Psoas muscle (tissue), 8 donors: ENCODE results near the gene IL3. TPM values are rescaled to one million over a fixed set of nuclear protein-coding genes. Genes with fewer than 3 reads are reported as not detected.

ENCODE experiments used
- ATAC-seq, 4 donors: fragments of 200-7000 bp; cut with Tn5 transposase; one replicate each; pipeline ENCODE4 v1.9.1; 2020; ENCODE audit warnings: moderate library complexity in 3 of 4, mild to moderate bottlenecking in 2 of 4
- DNase-seq, 2 donors: peaks; one replicate each; pipeline ENCODE4 v3.0.0-alpha.2; 2020
- H3K27ac ChIP-seq: fragments of 200-600 bp; one replicate; pipeline ENCODE4 v1.8.0; 2022
- H3K27me3 ChIP-seq, 3 donors: fragments of 200-600 bp in 1 of 3; one replicate each; pipeline versions ENCODE4 v1.6.1 to v1.8.0; 2013 to 2022; ENCODE audit warnings: low read length in 2 of 3, mild to moderate bottlenecking in 2 of 3, moderate library complexity in 1 of 3; ENCODE audit not compliant: insufficient read depth in 3 of 3
- H3K36me3 ChIP-seq, 2 donors: fragments of 200-600 bp in 1 of 2; one replicate each; pipeline versions ENCODE4 v1.6.1 to v1.8.0; 2013 to 2022; ENCODE audit warnings: low read depth in 1 of 2, mild to moderate bottlenecking in 1 of 2, moderate library complexity in 1 of 2; ENCODE audit not compliant: insufficient read depth in 1 of 2
- H3K4me1 ChIP-seq: fragments of 200-600 bp; one replicate; pipeline ENCODE4 v1.8.0; 2022
- H3K4me3 ChIP-seq: fragments of 200-600 bp; one replicate; pipeline ENCODE4 v1.8.0; 2022; ENCODE audit warnings: mild to moderate bottlenecking
- H3K9me3 ChIP-seq: fragments of 200-600 bp; one replicate; pipeline ENCODE4 v1.8.0; 2022
- CTCF ChIP-seq: fragments of 200-600 bp; IDR thresholded peaks from one replicate; pipeline ENCODE4 v1.8.0; 2022; ENCODE audit warnings: antibody characterized with exemption
- WGBS, 3 donors: extraction: QIAGEN DNeasy Blood & Tissue Kit; methylation state at CpG; one replicate each; pipeline versions ENCODE4 v1.1.6 to v1.1.7; 2013; 5-methylcytosine and 5-hydroxymethylcytosine counted together
- intact Hi-C, 2 donors: fragments of 100-400 bp; cut with DNase I; formaldehyde crosslinking; loops; one replicate each; pipeline versions ENCODE4 v1.11.0 to v1.14.2; 2022
- polyA plus RNA-seq, 3 donors: library from polyadenylated mRNA; stranded (reverse); fragments of 200-250 nt; gene quantifications; one replicate each; pipeline ENCODE4 v1.2.3, GENCODE V29; 2013
- total RNA-seq, 4 donors: library from RNA; stranded (reverse); fragmentation: NEBNext Ultra II Directional in 2 of 4; extraction: Animal tissue kit (Norgen Biotek cat#: 25700) in 2 of 4; gene quantifications; one replicate each; pipeline versions ENCODE4 v1.2.1 to v1.2.4, GENCODE V29; 2021 to 2023
- donor health status: healthy with polysubstance abuse.
- donor health status: DM: no; HTN: no; CAD: no; lungs with moderate emphysema.
- donor health status: Bipolar disorder and iron deficiency.
- donor health status: healthy.
- donor health status: DM: yes; HTN: yes; CAD: no.
- donor health status: DM: no; HTN: no; CAD: no.
- donor health status: DM: no; HTN: no; CAD: no.
- donor health status: DM: yes; HTN: yes; CAD: no.

The IL3 gene
- total and polyA plus RNA-seq, 7 donors: not detected

GRCh38 chr5:132087176-132087575, 26.7 kb downstream of the IL3 start:
- intact Hi-C loops: no loop called here
- ATAC-seq: no peak
- Histone ChIP-seq H3K4me1 (no peaks in the 10 kb centered on the region), H3K27ac (no peak overlapping the region), H3K9me3 (no peaks in the 10 kb centered on the region), H3K27me3 (no peaks in the 10 kb centered on the region), H3K4me3 (no peak overlapping the region), H3K36me3 (no peaks in the 10 kb centered on the region)
- 48 to 59% (median 53%) methylated on average over 6 of the region's 6 CpGs for WGBS, 3 donors
- TF ChIP-seq CTCF: no peak
- DNase-seq: no peak

GRCh38 chr5:132087661-132088060, 27.2 kb downstream of the IL3 start:
- Histone ChIP-seq H3K27ac (no peak overlapping the region), H3K27me3 (no peaks in the 10 kb centered on the region), H3K36me3 (no peaks in the 10 kb centered on the region), H3K4me3 (no peak overlapping the region), H3K9me3 (no peaks in the 10 kb centered on the region), H3K4me1 (no peaks in the 10 kb centered on the region)
- 78 to 82% (median 78%) methylated on average over 8 of the region's 8 CpGs for WGBS, 3 donors
- no peak for TF ChIP-seq CTCF
- intact Hi-C loops: no loop called here
- ATAC-seq: no peak
- no peak for DNase-seq

GRCh38 chr5:132089363-132089762, 28.9 kb downstream of the IL3 start:
- no peak overlapping the region for H3K4me3 ChIP-seq
- H3K27ac ChIP-seq: no peak overlapping the region
- H3K36me3 ChIP-seq: no peaks in the 10 kb centered on the region
- intact Hi-C loops: no loop called here
- DNase-seq: no peak
- 94 to 97% (median 95%) methylated on average over 1 of the region's 1 CpG for WGBS, 3 donors
- H3K27me3 ChIP-seq: no peaks in the 10 kb centered on the region
- no peak for ATAC-seq
- H3K9me3 ChIP-seq: no peaks in the 10 kb centered on the region
- H3K4me1 ChIP-seq: no peaks in the 10 kb centered on the region
- TF ChIP-seq CTCF: no peak

- intact Hi-C loops: no loop called here
- Histone ChIP-seq H3K27ac (no peak overlapping the region), H3K4me3 (no peak overlapping the region), H3K27me3 (no peaks in the 10 kb centered on the region), H3K36me3 (no peaks in the 10 kb centered on the region), H3K4me1 (no peaks in the 10 kb centered on the region), H3K9me3 (no peaks in the 10 kb centered on the region)
- no peak for TF ChIP-seq CTCF
- DNase-seq: no peak
- no peak for ATAC-seq
Observed at GRCh38 chr5:132090107-132090506, 29.7 kb downstream of the IL3 start.

GRCh38 chr5:132093271-132093670, 32.8 kb downstream of the IL3 start:
- no peaks in the 10 kb centered on the region for H3K27me3 ChIP-seq
- intact Hi-C loops: no loop called here
- TF ChIP-seq CTCF: no peak
- H3K4me3 ChIP-seq: no peak overlapping the region
- no peak overlapping the region for H3K27ac ChIP-seq
- no peaks in the 10 kb centered on the region for H3K9me3 ChIP-seq
- no peaks in the 10 kb centered on the region for H3K4me1 ChIP-seq
- ATAC-seq (no peak), DNase-seq (no peak)
- 33 to 37% (median 34%) methylated on average over 3 of the region's 3 CpGs for WGBS, 3 donors
- no peaks in the 10 kb centered on the region for H3K36me3 ChIP-seq
